ENCODE data around the gene MAGEC3. TPM values are rescaled to one million over a fixed set of nuclear protein-coding genes. Genes with fewer than 3 reads are reported as not detected.

MAGEC3 gene
- total RNA-seq, 1 experiment from 2014 or later, result not detected

- no CpG with 5 or more reads among the region's 3 CpGs for WGBS (ENCODE audit: extremely low coverage, insufficient read length, low lambda C conversion rate)
- H3K27me3 Mint-ChIP-seq (ENCODE audit: low read depth), result no peaks in the 10 kb centered on the region
Observed at GRCh38 chrX:141947350-141947749, 109.2 kb downstream of the MAGEC3 start.

More at GRCh38 chrX:141947350-141947749, 109.2 kb downstream of the MAGEC3 start:
- H4K8ac ChIP-seq (replicated peaks; ENCODE audit: insufficient read length, low read depth, low read length), result no peak overlapping the region
- no peak overlapping the region for H3K9ac ChIP-seq (ENCODE audit: extremely low read depth, insufficient read length, low read length)
- H2BK120ac ChIP-seq (ENCODE audit: low read depth, low read length, poor library complexity, severe bottlenecking), result no peak overlapping the region
- no peaks in the 10 kb centered on the region for H3K23me2 ChIP-seq (ENCODE audit: insufficient read length, low read depth, low read length, poor library complexity, severe bottlenecking)
- H4K5ac ChIP-seq (ENCODE audit: insufficient read length, low read depth, low read length), result no peak overlapping the region
- no peaks in the 10 kb centered on the region for H3K79me2 ChIP-seq (ENCODE audit: insufficient read depth, low read length)
- no peaks in the 10 kb centered on the region for H3K27me3 ChIP-seq (ENCODE audit: insufficient read depth, low read length)
- peaks cover 5% of the 10 kb centered on the region for H3K9me3 ChIP-seq (ENCODE audit: control insufficient read depth, low read depth, low read length)
- peaks cover 43 to 49% of the 10 kb centered on the region in 2 experiments for H3K9me3 Mint-ChIP-seq
- no peak overlapping the region for H2BK20ac ChIP-seq (ENCODE audit: low read depth, low read length, poor library complexity, severe bottlenecking)
- no peaks in the 10 kb centered on the region for H4K20me1 ChIP-seq (ENCODE audit: control insufficient read depth, insufficient read depth, insufficient read length)
- no peak overlapping the region for H2BK15ac ChIP-seq (ENCODE audit: low read depth, low read length)
- no peak for DNase-seq
- no peak overlapping the region for H4K91ac ChIP-seq (ENCODE audit: insufficient read length, low read depth, low read length)
- no peak for TF ChIP-seq CTCF (conservative IDR thresholded peaks at IDR 0.05)
- no peak overlapping the region for H3K14ac ChIP-seq (ENCODE audit: insufficient read depth, low read length)
- no peak overlapping the region for H2AK5ac ChIP-seq (ENCODE audit: insufficient read length, low read length)
- H3K23ac ChIP-seq (ENCODE audit: insufficient read length, low read depth, low read length), result no peak overlapping the region
- no peaks in the 10 kb centered on the region for H3K79me1 ChIP-seq (ENCODE audit: insufficient read depth, low read depth, low read length, poor library complexity, severe bottlenecking)
- H3K56ac ChIP-seq (ENCODE audit: insufficient read length, low read depth, low read length), result no peak overlapping the region
- H2BK5ac ChIP-seq (ENCODE audit: insufficient read length, low read length), result no peak overlapping the region
- no peaks in the 10 kb centered on the region for H3K4me1 Mint-ChIP-seq
- H3K36me3 Mint-ChIP-seq (ENCODE audit: insufficient read depth in 1 of 3, low read depth in 3 of 3), result peaks cover 0 to 6% (median 0%) of the 10 kb centered on the region in 3 experiments; a peak in 2 of 7 replicates
- H3K4me1 ChIP-seq (ENCODE audit: insufficient read depth, low read length), result no peaks in the 10 kb centered on the region
- no peak overlapping the region for H3T11ph ChIP-seq (ENCODE audit: low read length)
- H2BK12ac ChIP-seq (ENCODE audit: insufficient read length, low read depth, low read length), result no peak overlapping the region
- no peak overlapping the region for H3K4me2 ChIP-seq (ENCODE audit: insufficient read depth, insufficient read length, low read length)
- H2AFZ ChIP-seq (ENCODE audit: low read length), result no peak overlapping the region
- no peak overlapping the region for H3K18ac ChIP-seq (ENCODE audit: insufficient read length, low read depth, low read length)
- no peak overlapping the region for H3K4ac ChIP-seq (ENCODE audit: low read depth, low read length)
- H3K4me3 Mint-ChIP-seq, result no peak overlapping the region
- no peak overlapping the region for H3K27ac Mint-ChIP-seq
- no peak overlapping the region for H3K27ac ChIP-seq (ENCODE audit: insufficient read length, low read depth, low read length)

Other genes starting within 250 kb of the MAGEC3 start
- gene SPANXA2, start 248.6 kb upstream of the MAGEC3 start, total RNA-seq (2021), result not detected in 2 replicates
- not detected in 2 replicates for gene SPANXD, start 139.6 kb upstream of the MAGEC3 start, total RNA-seq (2021)
- gene MAGEC1, start 65.6 kb downstream of the MAGEC3 start, total RNA-seq (2021), result not detected in 2 replicates

Measured in H9 (cell line).